Measurements from ENCODE around the gene OPHN1. TPM values are rescaled to one million over a fixed set of nuclear protein-coding genes. Genes with fewer than 3 reads are reported as not detected.
"Not testable (repeated sequence)": the region's sequence is repeated elsewhere in the genome, so short reads cannot be mapped to it uniquely, and the experiment has no call there.

Gene OPHN1
- total RNA-seq, 2 experiments from 2014 or later, result 0.04 TPM; not detected in 1

GRCh38 chrX:68077378-68077777 is 355.9 kb downstream of the OPHN1 start:
- H3K27me3 Mint-ChIP-seq, result no peaks in the 10 kb centered on the region
- ChIA-PET CTCF (no interaction called here), POLR2A (no interaction called here)
- intact Hi-C loops (cut with micrococcal nuclease), result no loop called here
- H3K27ac Mint-ChIP-seq, result no peak overlapping the region
- H3K9me3 Mint-ChIP-seq, result no peaks in the 10 kb centered on the region
- H3K4me1 Mint-ChIP-seq (ENCODE audit: low read depth), result no peaks in the 10 kb centered on the region
- H3K36me3 Mint-ChIP-seq (ENCODE audit: low read depth), result no peaks in the 10 kb centered on the region
- TF ChIP-seq CTCF (IDR thresholded peaks at IDR 0.05), result no peak
- no peak for ATAC-seq
- H3K4me3 Mint-ChIP-seq, result no peak overlapping the region
- DNase-seq, result no peak

- no peak overlapping the region for H3K27ac Mint-ChIP-seq
- ATAC-seq (no peak), DNase-seq (no peak)
- intact Hi-C loops (cut with micrococcal nuclease), result no loop called here
- no peaks in the 10 kb centered on the region for H3K36me3 Mint-ChIP-seq (ENCODE audit: low read depth)
- H3K4me3 Mint-ChIP-seq, result no peak overlapping the region
- no peaks in the 10 kb centered on the region for H3K27me3 Mint-ChIP-seq
- no peaks in the 10 kb centered on the region for H3K4me1 Mint-ChIP-seq (ENCODE audit: low read depth)
- no peak for TF ChIP-seq CTCF (IDR thresholded peaks at IDR 0.05)
- ChIA-PET CTCF (no interaction called here), POLR2A (no interaction called here)
- no peaks in the 10 kb centered on the region for H3K9me3 Mint-ChIP-seq
Measured at GRCh38 chrX:68072041-68072440, 361.3 kb downstream of the OPHN1 start.

- POLR2A ChIA-PET; CTCF ChIA-PET; H3K36me3 Mint-ChIP-seq (ENCODE audit: low read depth); H3K27me3 Mint-ChIP-seq; H3K27ac Mint-ChIP-seq; intact Hi-C loops (cut with micrococcal nuclease); DNase-seq; ATAC-seq; H3K4me1 Mint-ChIP-seq (ENCODE audit: low read depth); H3K9me3 Mint-ChIP-seq; H3K4me3 Mint-ChIP-seq: not testable (repeated sequence)
Measured at GRCh38 chrX:68070119-68070518, 363.2 kb downstream of the OPHN1 start.

- no peak for ATAC-seq
- H3K27me3 Mint-ChIP-seq, result no peaks in the 10 kb centered on the region
- ChIA-PET POLR2A (no interaction called here), CTCF (no interaction called here)
- H3K4me1 Mint-ChIP-seq (ENCODE audit: low read depth), result no peaks in the 10 kb centered on the region
- H3K36me3 Mint-ChIP-seq (ENCODE audit: low read depth), result no peaks in the 10 kb centered on the region
- no peak overlapping the region for H3K4me3 Mint-ChIP-seq
- no peak for DNase-seq
- TF ChIP-seq CTCF (IDR thresholded peaks at IDR 0.05), result no peak
- no peaks in the 10 kb centered on the region for H3K9me3 Mint-ChIP-seq
- no peak overlapping the region for H3K27ac Mint-ChIP-seq
- intact Hi-C loops (cut with micrococcal nuclease), result no loop called here
Measured at GRCh38 chrX:68061206-68061535, 372.1 kb downstream of the OPHN1 start.

- ChIA-PET POLR2A (no interaction called here), CTCF (no interaction called here)
- no peak for ATAC-seq
- no peaks in the 10 kb centered on the region for H3K4me1 Mint-ChIP-seq (ENCODE audit: low read depth)
- intact Hi-C loops (cut with micrococcal nuclease), result no loop called here
- H3K27ac Mint-ChIP-seq, result no peak overlapping the region
- H3K27me3 Mint-ChIP-seq, result no peaks in the 10 kb centered on the region
- H3K4me3 Mint-ChIP-seq, result no peak overlapping the region
- H3K36me3 Mint-ChIP-seq (ENCODE audit: low read depth), result no peaks in the 10 kb centered on the region
- no peak for DNase-seq
- no peak for TF ChIP-seq CTCF (IDR thresholded peaks at IDR 0.05)
- no peaks in the 10 kb centered on the region for H3K9me3 Mint-ChIP-seq
Measured at GRCh38 chrX:68060506-68061205, 372.6 kb downstream of the OPHN1 start.

GRCh38 chrX:68059469-68059868 is 373.8 kb downstream of the OPHN1 start:
- CTCF ChIA-PET, result no interaction called here

More at GRCh38 chrX:68059469-68059868, 373.8 kb downstream of the OPHN1 start:
- POLR2A ChIA-PET, result no interaction called here
- no peak overlapping the region for H3K27ac Mint-ChIP-seq
- H3K27me3 Mint-ChIP-seq, result no peaks in the 10 kb centered on the region
- ATAC-seq (no peak), DNase-seq (no peak)
- intact Hi-C loops (cut with micrococcal nuclease), result no loop called here
- no peaks in the 10 kb centered on the region for H3K36me3 Mint-ChIP-seq (ENCODE audit: low read depth)
- H3K9me3 Mint-ChIP-seq, result no peaks in the 10 kb centered on the region
- H3K4me3 Mint-ChIP-seq, result no peak overlapping the region
- no peaks in the 10 kb centered on the region for H3K4me1 Mint-ChIP-seq (ENCODE audit: low read depth)
- no peak for TF ChIP-seq CTCF (IDR thresholded peaks at IDR 0.05)
